SJCRH30 (cell line): Measurements from ENCODE around the gene MYBPHL. TPM values are rescaled to one million over a fixed set of nuclear protein-coding genes. Genes with fewer than 3 reads are reported as not detected.
A peak's percentile ranks its signal among the peaks of the same experiment; 100 is the strongest.

ENCODE experiments used
- DNase-seq, 2 experiments: peaks; one replicate each; pipeline ENCODE4 v3.0.0-alpha.2; 2015 to 2020
- H3K27ac ChIP-seq: fragments of 250-450 bp; sonication (Bioruptor Pico); 2 replicates; pipeline ENCODE4 v1.5.1; 2020; ENCODE audit warnings: mild to moderate bottlenecking, moderate library complexity
- H3K27me3 ChIP-seq: fragments of 250-450 bp; sonication (Bioruptor Pico); 2 replicates; pipeline ENCODE4 v1.5.1; 2020; ENCODE audit warnings: mild to moderate bottlenecking, moderate library complexity
- H3K36me3 ChIP-seq: fragments of 250-450 bp; sonication (Bioruptor Pico); 2 replicates; pipeline ENCODE4 v1.5.1; 2020; ENCODE audit warnings: mild to moderate bottlenecking, moderate library complexity
- H3K4me1 ChIP-seq: fragments of 250-450 bp; sonication (Bioruptor Pico); 2 replicates; pipeline ENCODE4 v1.5.1; 2020; ENCODE audit warnings: mild to moderate bottlenecking, moderate library complexity
- H3K4me3 ChIP-seq: fragments of 250-450 bp; sonication (Bioruptor Pico); 2 replicates; pipeline ENCODE4 v1.5.1; 2020; ENCODE audit warnings: mild to moderate bottlenecking, moderate library complexity
- H3K9me3 ChIP-seq: fragments of 250-450 bp; sonication (Bioruptor Pico); replicated peaks from 2 replicates; pipeline ENCODE4 v1.5.1; 2020; ENCODE audit warnings: mild to moderate bottlenecking, moderate library complexity
- total RNA-seq: library from RNA; depleted of rRNA; stranded (reverse); fragments of >200 nt; shearing (Covaris generic); gene quantifications from 2 replicates; pipeline ENCODE4 v1.2.3, GENCODE V29; 2014

MYBPHL gene
- total RNA-seq, 1 experiment from 2014 or later, result 5.8 TPM

DNA sequence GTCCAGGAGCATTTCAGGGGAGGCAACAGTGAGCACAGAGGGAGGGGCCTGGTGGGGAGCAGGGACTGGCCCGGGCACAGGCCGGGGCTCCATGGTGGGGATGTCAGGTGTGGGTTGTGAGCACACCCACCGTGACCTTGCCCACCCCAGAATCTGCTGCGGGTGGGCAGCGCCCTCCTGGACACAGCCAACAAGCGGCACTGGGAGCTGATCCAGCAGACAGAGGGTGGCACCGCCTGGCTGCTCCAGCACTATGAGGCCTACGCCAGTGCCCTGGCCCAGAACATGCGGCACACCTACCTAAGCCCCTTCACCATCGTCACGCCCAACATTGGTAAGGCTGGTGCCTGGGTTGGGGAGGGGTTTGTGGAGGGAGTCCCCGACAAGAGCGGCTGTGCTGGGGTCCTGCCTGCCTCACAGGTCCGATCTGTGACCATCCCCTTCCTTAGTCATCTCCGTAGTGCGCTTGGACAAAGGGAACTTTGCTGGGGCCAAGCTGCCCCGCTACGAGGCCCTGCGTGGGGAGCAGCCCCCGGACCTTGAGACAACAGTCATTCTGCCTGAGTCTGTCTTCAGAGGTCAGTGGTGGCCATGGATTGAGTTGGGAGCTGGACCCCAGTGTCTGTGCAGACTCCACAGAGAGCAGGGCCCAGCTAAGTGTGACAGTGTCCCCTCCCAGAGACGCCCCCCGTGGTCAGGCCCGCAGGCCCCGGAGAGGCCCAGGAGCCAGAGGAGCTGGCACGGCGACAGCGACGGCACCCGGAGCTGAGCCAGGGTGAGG lies 38.2 kb downstream of the MYBPHL start:
- H3K27me3 ChIP-seq, result no peaks in the 10 kb centered on the region
- no peaks in the 10 kb centered on the region for H3K36me3 ChIP-seq
- H3K27ac ChIP-seq, result no peak overlapping the region
- no peak for DNase-seq
- no peaks in the 10 kb centered on the region for H3K9me3 ChIP-seq
- H3K4me3 ChIP-seq, result no peak overlapping the region
- peaks cover 23% of the 10 kb centered on the region for H3K4me1 ChIP-seq

GRCh38 chr1:109267743-109268300 lies 39.0 kb downstream of the MYBPHL start:
- H3K4me1 ChIP-seq, result peaks cover 19% of the 10 kb centered on the region
- H3K27ac ChIP-seq, result no peak overlapping the region
- H3K27me3 ChIP-seq, result no peaks in the 10 kb centered on the region
- no peaks in the 10 kb centered on the region for H3K9me3 ChIP-seq
- no peak for DNase-seq
- no peaks in the 10 kb centered on the region for H3K36me3 ChIP-seq
- no peak overlapping the region for H3K4me3 ChIP-seq

GRCh38 chr1:109266965-109267364 lies 39.8 kb downstream of the MYBPHL start:
- H3K4me3 ChIP-seq, result no peak overlapping the region
- H3K36me3 ChIP-seq, result no peaks in the 10 kb centered on the region
- H3K4me1 ChIP-seq, result peaks cover 10% of the 10 kb centered on the region
- H3K9me3 ChIP-seq, result no peaks in the 10 kb centered on the region
- H3K27ac ChIP-seq, result no peak overlapping the region
- DNase-seq, result no peak
- H3K27me3 ChIP-seq, result no peaks in the 10 kb centered on the region

DNA sequence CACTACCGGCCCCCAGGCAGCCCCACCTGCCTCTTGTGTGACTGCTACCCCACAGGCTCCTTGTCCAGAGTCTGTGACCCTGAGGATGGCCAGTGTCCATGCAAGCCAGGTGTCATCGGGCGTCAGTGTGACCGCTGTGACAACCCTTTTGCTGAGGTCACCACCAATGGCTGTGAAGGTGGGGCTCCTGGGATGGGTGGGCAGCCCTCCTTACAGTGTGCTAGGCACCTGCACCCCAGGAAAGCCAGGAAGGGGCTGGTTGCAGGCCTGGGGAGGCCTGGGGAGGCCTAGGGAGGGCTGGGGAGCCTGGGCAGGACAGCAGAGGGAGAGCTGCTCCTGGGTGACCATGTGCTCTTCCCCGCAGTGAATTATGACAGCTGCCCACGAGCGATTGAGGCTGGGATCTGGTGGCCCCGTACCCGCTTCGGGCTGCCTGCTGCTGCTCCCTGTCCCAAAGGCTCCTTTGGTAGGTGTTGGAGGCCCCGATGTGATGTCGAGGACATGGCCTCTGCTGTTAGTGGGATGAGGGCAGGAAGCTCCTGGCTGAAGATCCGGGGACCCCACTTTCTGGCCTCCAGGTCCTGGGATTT lies 41.0 kb downstream of the MYBPHL start:
- no peaks in the 10 kb centered on the region for H3K9me3 ChIP-seq
- H3K4me3 ChIP-seq, result no peak overlapping the region
- no peak overlapping the region for H3K27ac ChIP-seq
- no peak for DNase-seq
- peaks cover 8% of the 10 kb centered on the region for H3K4me1 ChIP-seq
- H3K36me3 ChIP-seq, result no peaks in the 10 kb centered on the region
- no peaks in the 10 kb centered on the region for H3K27me3 ChIP-seq

DNA sequence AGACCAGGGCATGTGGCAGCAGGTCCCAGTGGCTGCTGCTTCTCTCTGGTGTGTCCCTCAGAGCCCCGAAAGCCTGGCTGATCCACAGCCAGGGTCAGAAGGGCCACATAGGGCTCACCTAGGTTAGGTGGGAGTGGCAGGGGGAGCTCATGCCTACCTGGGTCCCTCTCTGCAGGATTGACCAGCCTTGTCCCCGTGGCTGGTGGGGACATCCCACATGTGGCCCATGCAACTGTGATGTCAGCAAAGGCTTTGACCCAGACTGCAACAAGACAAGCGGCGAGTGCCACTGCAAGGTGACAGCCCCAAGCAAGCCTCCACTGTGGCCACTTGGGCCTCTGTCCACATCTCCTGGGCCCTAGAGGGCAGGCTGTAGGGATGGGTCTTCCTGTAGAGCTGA lies 41.8 kb downstream of the MYBPHL start:
- peaks cover 7% of the 10 kb centered on the region for H3K4me1 ChIP-seq
- no peak overlapping the region for H3K27ac ChIP-seq
- no peak for DNase-seq
- H3K4me3 ChIP-seq, result no peak overlapping the region
- no peaks in the 10 kb centered on the region for H3K36me3 ChIP-seq
- no peaks in the 10 kb centered on the region for H3K27me3 ChIP-seq
- H3K9me3 ChIP-seq, result no peaks in the 10 kb centered on the region

DNA sequence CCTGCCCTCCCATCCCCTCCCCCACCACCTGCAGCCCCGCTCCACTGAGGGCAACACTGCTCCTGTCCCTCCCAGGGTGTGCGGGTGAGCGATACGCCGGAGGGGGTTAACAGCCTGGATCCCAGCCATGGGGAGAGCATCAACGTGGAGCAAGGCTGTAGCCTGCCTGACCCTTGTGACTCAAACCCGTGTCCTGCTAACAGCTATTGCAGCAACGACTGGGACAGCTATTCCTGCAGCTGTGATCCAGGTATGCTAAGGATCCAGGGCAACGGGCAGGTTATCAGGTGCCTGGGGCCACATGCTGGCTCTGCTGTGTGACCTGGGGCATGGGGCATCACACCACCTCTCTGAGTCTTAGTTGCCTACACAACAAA lies 42.4 kb downstream of the MYBPHL start:
- no peak for DNase-seq
- Histone ChIP-seq H3K9me3 (no peaks in the 10 kb centered on the region), H3K4me3 (no peak overlapping the region), H3K36me3 (no peaks in the 10 kb centered on the region), H3K27me3 (no peaks in the 10 kb centered on the region), H3K4me1 (peaks cover under 1% of the 10 kb centered on the region; the same call in 1 of the 2 replicates), H3K27ac (no peak overlapping the region)

DNA sequence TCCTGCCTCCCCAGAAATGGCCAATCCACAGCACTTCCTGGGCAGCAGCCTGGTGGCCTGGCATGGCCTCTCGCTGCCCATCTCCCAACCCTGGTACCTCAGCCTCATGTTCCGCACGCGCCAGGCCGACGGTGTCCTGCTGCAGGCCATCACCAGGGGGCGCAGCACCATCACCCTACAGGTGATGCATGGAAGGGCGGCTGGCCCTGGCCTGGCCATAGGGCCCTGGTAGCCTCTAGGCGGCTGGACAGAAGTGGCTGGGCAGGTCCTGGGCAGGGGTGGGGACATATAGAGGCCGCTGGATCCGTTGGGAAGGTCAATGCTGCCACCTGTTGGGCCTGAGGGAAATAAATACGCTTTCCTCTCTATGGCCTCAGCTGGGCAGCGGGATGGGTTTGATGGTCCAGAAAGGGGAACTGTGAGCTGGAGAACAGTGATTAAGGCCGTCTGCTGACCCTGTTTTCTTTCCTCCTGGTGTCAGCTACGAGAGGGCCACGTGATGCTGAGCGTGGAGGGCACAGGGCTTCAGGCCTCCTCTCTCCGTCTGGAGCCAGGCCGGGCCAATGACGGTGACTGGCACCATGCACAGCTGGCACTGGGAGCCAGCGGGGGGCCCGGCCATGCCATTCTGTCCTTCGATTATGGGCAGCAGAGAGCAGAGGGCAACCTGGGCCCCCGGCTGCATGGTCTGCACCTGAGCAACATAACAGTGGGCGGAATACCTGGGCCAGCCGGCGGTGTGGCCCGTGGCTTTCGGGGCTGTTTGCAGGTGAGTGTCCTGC lies 43.0 kb downstream of the MYBPHL start:
- no peaks in the 10 kb centered on the region for H3K36me3 ChIP-seq
- no peak overlapping the region for H3K27ac ChIP-seq
- H3K4me1 ChIP-seq, result no peaks in the 10 kb centered on the region
- H3K9me3 ChIP-seq, result no peaks in the 10 kb centered on the region
- peak; percentile 83 to 86 for DNase-seq
- no peak overlapping the region for H3K4me3 ChIP-seq
- H3K27me3 ChIP-seq, result no peaks in the 10 kb centered on the region

- Histone ChIP-seq H3K36me3 (no peaks in the 10 kb centered on the region), H3K9me3 (no peaks in the 10 kb centered on the region)
Measured at GRCh38 chr1:109263234-109263596, 43.6 kb downstream of the MYBPHL start.

DNA sequence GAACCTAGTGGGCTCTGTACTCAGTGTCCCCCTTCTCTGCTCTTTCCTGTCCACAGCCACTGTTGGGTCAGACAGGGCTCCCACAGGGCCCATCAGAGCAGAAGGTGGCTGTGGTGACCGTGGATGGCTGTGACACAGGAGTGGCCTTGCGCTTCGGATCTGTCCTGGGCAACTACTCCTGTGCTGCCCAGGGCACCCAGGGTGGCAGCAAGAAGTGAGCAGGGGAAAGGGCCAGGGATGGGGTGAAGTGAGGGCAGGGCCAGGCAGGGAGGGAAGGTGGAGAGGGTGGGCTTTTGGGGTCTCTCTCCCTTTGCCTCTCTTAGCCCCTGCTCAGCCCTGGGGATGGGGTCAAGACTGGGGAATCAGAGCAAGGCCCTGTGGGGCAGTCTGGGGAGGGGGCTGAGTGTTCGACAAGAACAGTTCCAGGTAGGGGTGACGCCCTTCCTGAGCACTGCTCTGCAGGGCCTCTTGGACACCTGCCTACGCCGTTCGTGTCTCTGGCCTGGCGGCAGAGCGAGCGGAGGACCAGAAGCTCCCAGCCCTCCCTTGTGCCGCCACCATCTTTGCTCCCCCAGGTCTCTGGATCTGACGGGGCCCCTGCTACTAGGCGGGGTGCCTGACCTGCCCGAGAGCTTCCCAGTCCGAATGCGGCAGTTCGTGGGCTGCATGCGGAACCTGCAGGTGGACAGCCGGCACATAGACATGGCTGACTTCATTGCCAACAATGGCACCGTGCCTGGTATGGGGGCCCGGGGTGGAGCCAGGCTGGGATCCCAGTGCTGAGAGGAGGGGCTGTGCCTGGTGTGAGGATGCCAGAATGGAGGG lies 44.4 kb downstream of the MYBPHL start:
- no peak overlapping the region for H3K4me3 ChIP-seq

More at GRCh38 chr1:109263234-109263596, 43.6 kb downstream of the MYBPHL start:
- H3K27me3 ChIP-seq, result no peaks in the 10 kb centered on the region
- DNase-seq, result no peak
- no peak overlapping the region for H3K27ac ChIP-seq
- H3K4me1 ChIP-seq, result no peaks in the 10 kb centered on the region
- no peak overlapping the region for H3K4me3 ChIP-seq

GRCh38 chr1:109261578-109261977 lies 45.2 kb downstream of the MYBPHL start:
- Histone ChIP-seq H3K9me3 (no peaks in the 10 kb centered on the region), H3K4me3 (no peak overlapping the region), H3K4me1 (no peaks in the 10 kb centered on the region), H3K27ac (no peak overlapping the region), H3K27me3 (no peaks in the 10 kb centered on the region), H3K36me3 (no peaks in the 10 kb centered on the region)
- no peak for DNase-seq

More for the DNA sequence above, 44.4 kb downstream of the MYBPHL start:
- H3K9me3 ChIP-seq, result no peaks in the 10 kb centered on the region
- H3K27ac ChIP-seq, result no peak overlapping the region
- no peaks in the 10 kb centered on the region for H3K4me1 ChIP-seq
- DNase-seq, result no peak
- H3K27me3 ChIP-seq, result no peaks in the 10 kb centered on the region
- no peaks in the 10 kb centered on the region for H3K36me3 ChIP-seq

- H3K4me1 ChIP-seq, result no peaks in the 10 kb centered on the region
- H3K9me3 ChIP-seq, result no peaks in the 10 kb centered on the region
- H3K4me3 ChIP-seq, result no peak overlapping the region
- H3K27me3 ChIP-seq, result no peaks in the 10 kb centered on the region
- no peaks in the 10 kb centered on the region for H3K36me3 ChIP-seq
- no peak overlapping the region for H3K27ac ChIP-seq
- DNase-seq, result no peak
Measured at GRCh38 chr1:109261006-109261405, 45.8 kb downstream of the MYBPHL start.

DNA sequence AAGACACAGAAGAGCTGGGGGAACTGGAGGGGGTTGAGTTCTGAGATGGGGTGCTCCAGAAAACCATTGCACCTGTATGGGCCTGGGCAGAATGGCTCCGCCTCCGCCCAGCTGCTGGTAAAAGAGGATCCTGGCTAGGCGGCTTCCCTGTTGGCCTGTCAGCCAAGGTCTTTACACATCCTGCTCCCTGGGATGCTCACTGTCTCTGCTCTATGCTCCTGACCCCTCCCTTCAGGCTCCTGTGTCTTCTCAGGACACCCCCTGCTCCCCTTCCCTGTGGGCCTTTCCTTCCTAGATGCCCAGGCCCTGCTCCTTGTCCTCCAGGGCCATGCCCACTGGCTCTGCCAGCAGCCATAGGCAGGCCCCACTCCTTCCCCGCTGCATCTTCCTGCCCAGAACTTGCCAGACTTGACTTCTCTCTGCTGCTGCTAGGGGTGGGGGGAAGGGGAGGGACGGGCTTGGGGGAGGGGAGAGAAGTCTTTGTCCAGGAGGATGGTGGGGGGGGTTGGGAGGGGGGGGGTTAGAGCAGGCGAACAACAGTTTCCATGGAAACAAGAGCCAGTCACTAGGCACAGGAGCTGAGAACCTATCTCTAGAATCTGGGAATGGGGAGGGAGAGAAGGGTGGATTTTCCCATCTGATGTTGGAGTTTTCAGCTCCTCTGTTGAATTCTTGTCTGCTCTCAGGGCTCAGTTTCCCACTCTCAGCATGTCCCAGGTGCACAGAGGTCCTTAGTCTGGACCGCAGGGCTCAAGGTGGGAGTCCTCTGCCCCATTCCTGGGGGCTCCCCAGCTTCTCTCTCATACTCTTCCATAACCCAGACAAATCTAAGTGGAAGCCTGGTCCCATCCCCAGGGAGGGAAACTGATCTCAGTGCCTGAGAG lies 46.9 kb downstream of the MYBPHL start:
- Histone ChIP-seq H3K36me3 (no peaks in the 10 kb centered on the region), H3K27ac (no peak overlapping the region), H3K4me3 (no peak overlapping the region), H3K9me3 (no peaks in the 10 kb centered on the region), H3K4me1 (peaks cover 3% of the 10 kb centered on the region; the same call in 1 of the 2 replicates), H3K27me3 (no peaks in the 10 kb centered on the region)
- DNase-seq, result no peak

DNA sequence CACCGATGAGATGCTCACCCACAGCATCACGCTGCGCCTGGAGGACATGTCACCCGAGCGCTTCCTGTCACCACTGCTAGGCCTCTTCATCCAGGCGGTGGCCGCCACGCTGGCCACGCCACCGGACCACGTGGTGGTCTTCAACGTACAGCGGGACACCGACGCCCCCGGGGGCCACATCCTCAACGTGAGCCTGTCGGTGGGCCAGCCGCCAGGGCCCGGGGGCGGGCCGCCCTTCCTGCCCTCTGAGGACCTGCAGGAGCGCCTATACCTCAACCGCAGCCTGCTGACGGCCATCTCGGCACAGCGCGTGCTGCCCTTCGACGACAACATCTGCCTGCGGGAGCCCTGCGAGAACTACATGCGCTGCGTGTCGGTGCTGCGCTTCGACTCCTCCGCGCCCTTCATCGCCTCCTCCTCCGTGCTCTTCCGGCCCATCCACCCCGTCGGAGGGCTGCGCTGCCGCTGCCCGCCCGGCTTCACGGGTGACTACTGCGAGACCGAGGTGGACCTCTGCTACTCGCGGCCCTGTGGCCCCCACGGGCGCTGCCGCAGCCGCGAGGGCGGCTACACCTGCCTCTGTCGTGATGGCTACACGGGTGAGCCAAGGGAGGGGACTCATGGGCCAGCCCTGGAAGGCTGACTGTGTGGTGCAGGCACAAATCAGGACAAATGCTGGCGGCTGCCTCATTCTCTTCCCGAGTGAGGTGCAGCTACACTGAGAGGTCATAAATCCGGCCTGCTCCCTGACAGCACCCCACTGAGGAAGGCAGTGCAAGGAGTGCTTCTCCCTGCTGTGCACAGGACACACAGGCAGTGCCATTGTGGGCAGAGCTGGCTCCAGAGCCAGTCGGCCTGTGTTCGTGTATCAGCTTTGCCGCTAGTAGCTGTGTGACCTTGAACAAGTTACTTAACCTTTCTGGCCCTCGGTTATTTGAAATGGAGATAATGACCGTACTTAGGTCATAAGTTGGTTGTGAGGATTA lies 48.0 kb downstream of the MYBPHL start:
- no peak for DNase-seq
- no peaks in the 10 kb centered on the region for H3K27me3 ChIP-seq
- H3K9me3 ChIP-seq, result no peaks in the 10 kb centered on the region
- H3K36me3 ChIP-seq, result no peaks in the 10 kb centered on the region
- peaks cover 10% of the 10 kb centered on the region for H3K4me1 ChIP-seq
- H3K4me3 ChIP-seq, result no peak overlapping the region
- no peak overlapping the region for H3K27ac ChIP-seq
